SK-N-SH treated with all-trans-retinoic acid at 6 μM for 48 hours (cell line): ENCODE results near the gene TAT.
"Not testable (repeated sequence)": the region's sequence is repeated elsewhere in the genome, so short reads cannot be mapped to it uniquely, and the experiment has no call there.

Source experiments
- ATAC-seq: fragments of 200-7000 bp; cut with Tn5 transposase; 3 replicates; pipeline ENCODE4 v1.9.1; 2020; ENCODE audit warnings: mild to moderate bottlenecking, moderate library complexity
- BACH2 ChIP-seq: fragments of 250-450 bp; sonication (Bioruptor Pico); IDR thresholded peaks from 2 replicates; pipeline ENCODE4 v1.9.0; 2021; ENCODE audit warnings: mild to moderate bottlenecking, borderline replicate concordance
- CREB5 ChIP-seq: fragments of 250-450 bp; sonication (Bioruptor Pico); IDR thresholded peaks from 2 replicates; pipeline ENCODE4 v1.5.1; 2020; ENCODE audit warnings: low read depth, mild to moderate bottlenecking, moderate library complexity
- CSDC2 ChIP-seq: fragments of 250-450 bp; sonication (Bioruptor Pico); IDR thresholded peaks from 2 replicates; pipeline ENCODE4 v1.5.0; 2020; ENCODE audit warnings: mild to moderate bottlenecking, moderate library complexity
- CSRNP3 ChIP-seq: fragments of 250-450 bp; sonication (Bioruptor Pico); IDR thresholded peaks from 2 replicates; pipeline ENCODE4 v1.5.1; 2021; ENCODE audit warnings: mild to moderate bottlenecking, moderate library complexity
- ESRRG ChIP-seq: fragments of 250-450 bp; sonication (Bioruptor Pico); IDR thresholded peaks from 2 replicates; pipeline ENCODE4 v1.6.1; 2021; ENCODE audit warnings: mild to moderate bottlenecking
- GLIS3 ChIP-seq: fragments of 250-450 bp; sonication (Bioruptor Pico); IDR thresholded peaks from 2 replicates; pipeline ENCODE4 v1.5.0; 2020; ENCODE audit warnings: mild to moderate bottlenecking, moderate library complexity
- ISL1 ChIP-seq: fragments of 250-450 bp; sonication (Bioruptor Pico); IDR thresholded peaks from 2 replicates; pipeline ENCODE4 v2.1.2; 2022; ENCODE audit warnings: mild to moderate bottlenecking, moderate library complexity
- OSR1 ChIP-seq: fragments of 250-450 bp; sonication (Bioruptor Pico); IDR thresholded peaks from 2 replicates; pipeline ENCODE4 v1.8.0; 2022; ENCODE audit warnings: moderate library complexity, mild to moderate bottlenecking, inconsistent platforms
- PATZ1 ChIP-seq: fragments of 250-450 bp; sonication (Bioruptor Pico); IDR thresholded peaks from 2 replicates; pipeline ENCODE4 v1.8.0; 2020; ENCODE audit warnings: mild to moderate bottlenecking, moderate library complexity, borderline replicate concordance
- POU6F1 ChIP-seq: fragments of 250-450 bp; sonication (Bioruptor Pico); IDR thresholded peaks from 2 replicates; pipeline ENCODE4 v1.8.0; 2021; ENCODE audit warnings: low read depth, mild to moderate bottlenecking, moderate library complexity, borderline replicate concordance
- PPARA ChIP-seq: fragments of 250-450 bp; sonication (Bioruptor Pico); IDR thresholded peaks from 2 replicates; pipeline ENCODE4 v1.5.0; 2020; ENCODE audit warnings: mild to moderate bottlenecking, borderline replicate concordance
- SNAI2 ChIP-seq: fragments of 250-450 bp; sonication (Bioruptor Pico); IDR thresholded peaks from 2 replicates; pipeline ENCODE4 v1.5.0; 2020; ENCODE audit warnings: mild to moderate bottlenecking, moderate library complexity
- TCF4 ChIP-seq: fragments of 250-450 bp; sonication (Bioruptor Pico); IDR thresholded peaks from 2 replicates; pipeline ENCODE4 v1.8.0; 2021; ENCODE audit warnings: mild to moderate bottlenecking, moderate library complexity, borderline replicate concordance
- TOX ChIP-seq: fragments of 250-450 bp; sonication (Bioruptor Pico); IDR thresholded peaks from 2 replicates; pipeline ENCODE4 v1.8.0; 2021; ENCODE audit warnings: mild to moderate bottlenecking, moderate library complexity, borderline replicate concordance
- TSHZ2 ChIP-seq: fragments of 250-450 bp; sonication (Bioruptor Pico); IDR thresholded peaks from 2 replicates; pipeline ENCODE4 v1.5.0; 2020; ENCODE audit warnings: mild to moderate bottlenecking, moderate library complexity
- ZFP30 ChIP-seq: fragments of 450-650 bp; formaldehyde crosslinking; IDR thresholded peaks from 2 replicates; pipeline ENCODE4 v1.5.0; 2022; ENCODE audit warnings: mild to moderate bottlenecking, moderate library complexity
- ZNF565 ChIP-seq: fragments of 450-650 bp; formaldehyde crosslinking; conservative IDR thresholded peaks from 2 replicates; pipeline ENCODE4 v1.5.0; 2020; ENCODE audit warnings: low read depth, mild to moderate bottlenecking, moderate library complexity
- ZNF70 ChIP-seq: fragments of 450-650 bp; formaldehyde crosslinking; IDR thresholded peaks from 2 replicates; pipeline ENCODE4 v1.5.0; 2020; ENCODE audit warnings: mild to moderate bottlenecking, moderate library complexity
- ZNF8 ChIP-seq: fragments of 450-650 bp; formaldehyde crosslinking; IDR thresholded peaks from 2 replicates; pipeline ENCODE4 v1.5.0; 2020; ENCODE audit warnings: mild to moderate bottlenecking, moderate library complexity

TAT gene

GRCh38 chr16:71585318-71585703 lies 8.4 kb upstream of the TAT start:
- no peak for ATAC-seq
- TF ChIP-seq ISL1 (CRISPR knock-in tag) (no peak), PATZ1 (CRISPR knock-in tag) (no peak), TSHZ2 (CRISPR knock-in tag) (no peak)
- TF ChIP-seq, all 23 proteins: peak for 0

GRCh38 chr16:71584543-71585317 lies 7.8 kb upstream of the TAT start:
- TF ChIP-seq POU6F1 (CRISPR knock-in tag) (no peak), BACH2 (CRISPR knock-in tag) (no peak), CSDC2 (no peak), ZNF565 (CRISPR knock-in tag) (no peak), TCF4 (CRISPR knock-in tag) (no peak), OSR1 (no peak), GLIS3 (CRISPR knock-in tag) (no peak), SNAI2 (no peak), ZFP30 (CRISPR knock-in tag) (no peak), TOX (CRISPR knock-in tag) (no peak), CREB5 (CRISPR knock-in tag) (no peak), ZNF8 (CRISPR knock-in tag) (no peak), CSRNP3 (CRISPR knock-in tag) (no peak), ESRRG (CRISPR knock-in tag) (no peak), ZNF70 (CRISPR knock-in tag) (no peak)
- no peak for ATAC-seq

GRCh38 chr16:71582553-71582848 lies 5.6 kb upstream of the TAT start:
- not testable (repeated sequence) for ATAC-seq

- ATAC-seq: no peak
Measured at GRCh38 chr16:71574702-71575101, 2.2 kb downstream of the TAT start.

More at GRCh38 chr16:71574702-71575101, 2.2 kb downstream of the TAT start:
- no peak for TF ChIP-seq OSR1
- TF ChIP-seq PPARA: no peak
